ENCODE data around the gene WWC2.

The WWC2 gene

GRCh38 chr4:183276106-183276505, 177.0 kb downstream of the WWC2 start:
- Histone ChIP-seq H3K4me3 (no peak overlapping the region), H3K27me3 (no peaks in the 10 kb centered on the region), H3K9me3 (peaks cover 3 to 28% (median 13%) of the 10 kb centered on the region in 3 donors), H3K27ac (no peak overlapping the region), H3K36me3 (peaks cover 54 to 58% (median 56%) of the 10 kb centered on the region in 3 donors), H3K4me1 (no peaks in the 10 kb centered on the region)
- no peak for TF ChIP-seq CTCF (IDR thresholded peaks at IDR 0.05)
- DNase-seq: no peak
- intact Hi-C loops (cut with DNase I; ENCODE audit: low total_unique reads): no loop called here

- Histone ChIP-seq H3K27ac (no peak overlapping the region), H3K36me3 (peaks cover 77 to 87% (median 79%) of the 10 kb centered on the region in 3 donors), H3K4me1 (no peaks in the 10 kb centered on the region), H3K9me3 (no peaks in the 10 kb centered on the region), H3K27me3 (no peaks in the 10 kb centered on the region), H3K4me3 (no peak overlapping the region)
- TF ChIP-seq CTCF (IDR thresholded peaks at IDR 0.05): no peak
- intact Hi-C loops (cut with DNase I; ENCODE audit: low total_unique reads): no loop called here
- no peak for DNase-seq
Measured at GRCh38 chr4:183284258-183284785, 185.3 kb downstream of the WWC2 start.

GRCh38 chr4:183284965-183285364, 185.9 kb downstream of the WWC2 start:
- Histone ChIP-seq H3K9me3 (no peaks in the 10 kb centered on the region), H3K27ac (no peak overlapping the region), H3K36me3 (peaks cover 81 to 92% (median 83%) of the 10 kb centered on the region in 3 donors), H3K4me3 (no peak overlapping the region), H3K27me3 (no peaks in the 10 kb centered on the region), H3K4me1 (no peaks in the 10 kb centered on the region)
- DNase-seq: no peak
- TF ChIP-seq CTCF (IDR thresholded peaks at IDR 0.05): no peak
- intact Hi-C loops (cut with DNase I; ENCODE audit: low total_unique reads): no loop called here

- Histone ChIP-seq H3K4me1 (no peaks in the 10 kb centered on the region), H3K9me3 (no peaks in the 10 kb centered on the region), H3K27me3 (no peaks in the 10 kb centered on the region), H3K36me3 (peaks cover 83 to 92% (median 85%) of the 10 kb centered on the region in 3 donors), H3K27ac (no peak overlapping the region), H3K4me3 (no peak overlapping the region)
- DNase-seq: no peak
- no peak for TF ChIP-seq CTCF (IDR thresholded peaks at IDR 0.05)
- intact Hi-C loops (cut with DNase I; ENCODE audit: low total_unique reads): no loop called here
Measured at GRCh38 chr4:183285886-183286285, 186.8 kb downstream of the WWC2 start.

GRCh38 chr4:183286590-183287308, 187.7 kb downstream of the WWC2 start:
- no peak for TF ChIP-seq CTCF (IDR thresholded peaks at IDR 0.05)
- H3K27me3 ChIP-seq: no peaks in the 10 kb centered on the region
- H3K4me1 ChIP-seq: no peaks in the 10 kb centered on the region
- no peaks in the 10 kb centered on the region for H3K9me3 ChIP-seq
- H3K4me3 ChIP-seq: no peak overlapping the region
- H3K27ac ChIP-seq: no peak overlapping the region
- no peak for DNase-seq
- peaks cover 81 to 90% (median 86%) of the 10 kb centered on the region in 3 donors for H3K36me3 ChIP-seq
- intact Hi-C loops (cut with DNase I; ENCODE audit: low total_unique reads): no loop called here
